DMS 273 (cell line): ENCODE measurements around the gene TTLL5.

Experiments
- DNase-seq: peaks from one replicate; lab custom pipeline; 2025; ENCODE audit not compliant: unreplicated experiment; lab: John Stamatoyannopoulos, UW

Gene TTLL5

GRCh38 chr14:75726321-75726720 lies 65.3 kb downstream of the TTLL5 start:
- no peak for DNase-seq

- no peak for DNase-seq
Observed at GRCh38 chr14:75727124-75727523, 66.1 kb downstream of the TTLL5 start.

- DNase-seq: peak; percentile 18
Observed at GRCh38 chr14:75732888-75733287, 71.8 kb downstream of the TTLL5 start.

- no peak for DNase-seq
Observed at GRCh38 chr14:75734854-75735253, 73.8 kb downstream of the TTLL5 start.

GRCh38 chr14:75736845-75737485 lies 75.9 kb downstream of the TTLL5 start:
- DNase-seq: no peak

- no peak for DNase-seq
Observed at GRCh38 chr14:75738192-75738591, 77.1 kb downstream of the TTLL5 start.

- no peak for DNase-seq
Observed at GRCh38 chr14:75742867-75743266, 81.8 kb downstream of the TTLL5 start.

GRCh38 chr14:75747899-75748298 lies 86.9 kb downstream of the TTLL5 start:
- DNase-seq: no peak

GRCh38 chr14:75748336-75748735 lies 87.3 kb downstream of the TTLL5 start:
- no peak for DNase-seq

- no peak for DNase-seq
Observed at GRCh38 chr14:75751296-75751695, 90.2 kb downstream of the TTLL5 start.

- no peak for DNase-seq
Observed at GRCh38 chr14:75752086-75752485, 91.0 kb downstream of the TTLL5 start.

- DNase-seq: no peak
Observed at GRCh38 chr14:75752907-75753594, 92.0 kb downstream of the TTLL5 start.

GRCh38 chr14:75753696-75754095 lies 92.7 kb downstream of the TTLL5 start:
- DNase-seq: no peak

GRCh38 chr14:75757644-75758402 lies 96.8 kb downstream of the TTLL5 start:
- no peak for DNase-seq

- no peak for DNase-seq
Observed at GRCh38 chr14:75764020-75764419, 103.0 kb downstream of the TTLL5 start.

GRCh38 chr14:75769047-75769685 lies 108.1 kb downstream of the TTLL5 start:
- no peak for DNase-seq

- peak; percentile 6 for DNase-seq
Observed at GRCh38 chr14:75770635-75771034, 109.6 kb downstream of the TTLL5 start.

- DNase-seq: peak; percentile 42
Observed at GRCh38 chr14:75771595-75771994, 110.5 kb downstream of the TTLL5 start.

GRCh38 chr14:75773046-75773445 lies 112.0 kb downstream of the TTLL5 start:
- no peak for DNase-seq

- no peak for DNase-seq
Observed at GRCh38 chr14:75781096-75781495, 120.0 kb downstream of the TTLL5 start.

- no peak for DNase-seq
Observed at GRCh38 chr14:75783184-75783583, 122.1 kb downstream of the TTLL5 start.
